Measurements from ENCODE around the gene DENND10.

GRCh38 chr10:119174109-119174508 lies 70.2 kb downstream of the DENND10 start:
- TF ChIP-seq, protein P1, sequence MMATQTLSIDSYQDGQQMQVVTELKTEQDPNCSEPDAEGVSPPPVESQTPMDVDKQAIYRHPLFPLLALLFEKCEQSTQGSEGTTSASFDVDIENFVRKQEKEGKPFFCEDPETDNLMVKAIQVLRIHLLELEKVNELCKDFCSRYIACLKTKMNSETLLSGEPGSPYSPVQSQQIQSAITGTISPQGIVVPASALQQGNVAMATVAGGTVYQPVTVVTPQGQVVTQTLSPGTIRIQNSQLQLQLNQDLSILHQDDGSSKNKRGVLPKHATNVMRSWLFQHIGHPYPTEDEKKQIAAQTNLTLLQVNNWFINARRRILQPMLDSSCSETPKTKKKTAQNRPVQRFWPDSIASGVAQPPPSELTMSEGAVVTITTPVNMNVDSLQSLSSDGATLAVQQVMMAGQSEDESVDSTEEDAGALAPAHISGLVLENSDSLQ (IDR thresholded peaks at IDR 0.05), result no peak
- TF ChIP-seq SP1 (IDR thresholded peaks at IDR 0.05), result no peak
- no peak for TF ChIP-seq SUZ12 (IDR thresholded peaks at IDR 0.05)
- no peak for TF ChIP-seq FOXM1 (IDR thresholded peaks at IDR 0.05; ENCODE audit: borderline replicate concordance)
- TF ChIP-seq TARDBP (IDR thresholded peaks at IDR 0.05), result no peak
- TF ChIP-seq ARNT (IDR thresholded peaks at IDR 0.05), result no peak
- TF ChIP-seq ELF4 (IDR thresholded peaks at IDR 0.05), result no peak
- TF ChIP-seq BHLHE40 (IDR thresholded peaks at IDR 0.05; ENCODE audit: borderline replicate concordance), result no peak
- no peak for TF ChIP-seq LEF1 (IDR thresholded peaks at IDR 0.05; ENCODE audit: borderline replicate concordance)
- TF ChIP-seq NFRKB (IDR thresholded peaks at IDR 0.05), result no peak

Data from HEK293T (cell line).